A549 (cell line): Measurements from ENCODE around the gene MTTP.

Experiments used
- CEBPB ChIP-seq, 2 experiments: fragments of >200 bp in 1 of 2; sonication (Bioruptor Twin) in 1 of 2; formaldehyde crosslinking in 1 of 2; IDR thresholded peaks; 2 replicates each; pipeline ENCODE4 v1.6.1; 2012 to 2016
- ESRRA ChIP-seq: fragments of 150-350 bp; IDR thresholded peaks from 2 replicates; pipeline ENCODE4 v1.6.1; 2014; ENCODE audit warnings: mild to moderate bottlenecking, low read length, borderline replicate concordance
- JUN ChIP-seq, 2 experiments: fragments of >200 bp; sonication (Bioruptor Twin); formaldehyde crosslinking; IDR thresholded peaks; 2 replicates in 1 of 2; 3 replicates in 1 of 2; pipeline ENCODE4 v1.6.1; 2016 to 2017
- POLR2A ChIP-seq: IDR thresholded peaks from 2 replicates; pipeline ENCODE4 v1.6.1; 2012; ENCODE audit warnings: mild to moderate bottlenecking, low read length
- RAD21 ChIP-seq, 2 experiments: fragments of >200 bp in 1 of 2; sonication (Bioruptor Twin) in 1 of 2; formaldehyde crosslinking in 1 of 2; IDR thresholded peaks in 1 of 2; conservative IDR thresholded peaks in 1 of 2; 2 replicates in 1 of 2; 3 replicates in 1 of 2; pipeline ENCODE4 v1.6.1; 2012 to 2018; ENCODE audit warnings: inconsistent platforms in 1 of 2
- RFX5 ChIP-seq: fragments of 450-650 bp; IDR thresholded peaks from 2 replicates; pipeline ENCODE4 v1.7.1; 2014; ENCODE audit warnings: antibody characterized with exemption, mild to moderate bottlenecking, moderate library complexity
- RNF2 ChIP-seq: fragments of 200-600 bp; sonication (generic); IDR thresholded peaks from 2 replicates; pipeline ENCODE4 v1.6.1; 2016; ENCODE audit warnings: low read depth, mild to moderate bottlenecking, antibody characterized with exemption, moderate library complexity, borderline replicate concordance
- TF ChIP-seq, protein P1 (sequence below): fragments of 450-650 bp; IDR thresholded peaks from 2 replicates; pipeline ENCODE4 v1.6.1; 2014; ENCODE audit warnings: antibody characterized with exemption
- TF ChIP-seq, protein P2 (sequence below): fragments of >200 bp; sonication (Bioruptor Twin); formaldehyde crosslinking; IDR thresholded peaks from 3 replicates; pipeline ENCODE4 v1.5.1; 2016

DNA sequence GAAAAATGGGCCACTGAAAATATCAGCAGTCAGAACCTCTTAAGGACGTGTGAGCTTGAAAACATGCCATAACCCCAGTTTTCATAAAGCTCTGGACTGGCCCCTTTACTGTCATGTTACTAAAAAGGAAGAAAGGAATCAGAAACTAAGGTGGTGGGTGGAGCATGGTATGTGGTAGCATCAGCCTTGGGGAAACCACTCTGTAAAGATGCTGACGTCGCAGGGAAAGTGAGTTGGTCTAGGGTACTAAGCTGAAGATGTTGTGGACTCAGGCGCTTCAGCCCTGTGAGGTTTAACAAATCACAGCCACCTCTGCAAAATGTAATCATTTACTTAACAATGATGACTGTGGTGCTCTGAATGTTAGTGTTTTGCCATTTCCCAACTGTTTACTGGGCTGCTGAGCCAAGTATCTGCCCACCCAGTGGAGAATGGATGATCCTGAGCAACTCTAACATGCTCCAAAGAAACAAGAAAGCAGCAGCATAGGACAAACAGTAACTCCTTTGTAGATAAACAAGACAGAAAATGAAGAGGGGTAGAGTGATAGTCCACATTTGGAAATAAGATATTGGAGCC, 49.6 kb downstream of the MTTP start:
- TF ChIP-seq, protein P1, sequence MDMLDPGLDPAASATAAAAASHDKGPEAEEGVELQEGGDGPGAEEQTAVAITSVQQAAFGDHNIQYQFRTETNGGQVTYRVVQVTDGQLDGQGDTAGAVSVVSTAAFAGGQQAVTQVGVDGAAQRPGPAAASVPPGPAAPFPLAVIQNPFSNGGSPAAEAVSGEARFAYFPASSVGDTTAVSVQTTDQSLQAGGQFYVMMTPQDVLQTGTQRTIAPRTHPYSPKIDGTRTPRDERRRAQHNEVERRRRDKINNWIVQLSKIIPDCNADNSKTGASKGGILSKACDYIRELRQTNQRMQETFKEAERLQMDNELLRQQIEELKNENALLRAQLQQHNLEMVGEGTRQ: no peak
- TF ChIP-seq ESRRA (no peak), CEBPB (IDR thresholded peaks at IDR 0.05) (no peak), JUN (IDR thresholded peaks at IDR 0.05) (no peak), RAD21 (conservative IDR thresholded peaks at IDR 0.05 in 1 of 2, IDR thresholded peaks at IDR 0.05 in 1 of 2) (no peak), RFX5 (no peak), RNF2 (no peak), POLR2A (no peak)
- TF ChIP-seq, protein P2, sequence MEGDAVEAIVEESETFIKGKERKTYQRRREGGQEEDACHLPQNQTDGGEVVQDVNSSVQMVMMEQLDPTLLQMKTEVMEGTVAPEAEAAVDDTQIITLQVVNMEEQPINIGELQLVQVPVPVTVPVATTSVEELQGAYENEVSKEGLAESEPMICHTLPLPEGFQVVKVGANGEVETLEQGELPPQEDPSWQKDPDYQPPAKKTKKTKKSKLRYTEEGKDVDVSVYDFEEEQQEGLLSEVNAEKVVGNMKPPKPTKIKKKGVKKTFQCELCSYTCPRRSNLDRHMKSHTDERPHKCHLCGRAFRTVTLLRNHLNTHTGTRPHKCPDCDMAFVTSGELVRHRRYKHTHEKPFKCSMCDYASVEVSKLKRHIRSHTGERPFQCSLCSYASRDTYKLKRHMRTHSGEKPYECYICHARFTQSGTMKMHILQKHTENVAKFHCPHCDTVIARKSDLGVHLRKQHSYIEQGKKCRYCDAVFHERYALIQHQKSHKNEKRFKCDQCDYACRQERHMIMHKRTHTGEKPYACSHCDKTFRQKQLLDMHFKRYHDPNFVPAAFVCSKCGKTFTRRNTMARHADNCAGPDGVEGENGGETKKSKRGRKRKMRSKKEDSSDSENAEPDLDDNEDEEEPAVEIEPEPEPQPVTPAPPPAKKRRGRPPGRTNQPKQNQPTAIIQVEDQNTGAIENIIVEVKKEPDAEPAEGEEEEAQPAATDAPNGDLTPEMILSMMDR: no peak
